Upper lobe of left lung (tissue), 6 donors: ENCODE data around the gene SECTM1. TPM values are rescaled to one million over a fixed set of nuclear protein-coding genes. Genes with fewer than 3 reads are reported as not detected.

Source experiments
- ATAC-seq, 2 donors: fragments of 200-7000 bp; cut with Tn5 transposase; one replicate each; pipeline ENCODE4 v1.9.1; 2022; ENCODE audit warnings: mild to moderate bottlenecking in 2 of 2, moderate library complexity in 2 of 2; ENCODE audit not compliant: low FRiP score in 2 of 2
- DNase-seq, 2 donors: peaks; one replicate each; pipeline ENCODE4 v3.0.0-alpha.2; 2019 to 2020
- H3K27ac ChIP-seq, 4 donors: fragments of 200-600 bp; sonication (generic); one replicate each; pipeline ENCODE4 v1.5.1; 2016 to 2019
- H3K27me3 ChIP-seq, 4 donors: fragments of 200-600 bp; sonication (generic); one replicate each; pipeline ENCODE4 v1.5.1; 2017 to 2019
- H3K36me3 ChIP-seq, 4 donors: fragments of 200-600 bp; sonication (generic); one replicate each; pipeline ENCODE4 v1.5.1; 2016 to 2019
- H3K4me1 ChIP-seq, 4 donors: fragments of 200-600 bp; sonication (generic); one replicate each; pipeline ENCODE4 v1.5.1; 2018 to 2019
- H3K4me3 ChIP-seq, 4 donors: fragments of 200-600 bp; sonication (generic); one replicate each; pipeline ENCODE4 v1.5.1; 2017 to 2019; ENCODE audit warnings: mild to moderate bottlenecking in 2 of 4, moderate library complexity in 1 of 4
- H3K9me3 ChIP-seq, 4 donors: fragments of 200-600 bp; sonication (generic); one replicate each; pipeline ENCODE4 v1.5.1; 2018 to 2019
- EP300 ChIP-seq, 4 donors: sonication (generic); formaldehyde crosslinking; IDR thresholded peaks; one replicate each; pipeline ENCODE4 v1.5.1; 2017; ENCODE audit warnings: antibody characterized with exemption in 4 of 4, control low read depth in 2 of 4
- POLR2A ChIP-seq, 4 donors: fragments of 450-650 bp; IDR thresholded peaks; one replicate each; pipeline ENCODE4 v1.5.1; 2016 to 2017; ENCODE audit warnings: antibody characterized with exemption in 4 of 4, mild to moderate bottlenecking in 2 of 4
- POLR2AphosphoS5 ChIP-seq, 2 donors: sonication (generic); formaldehyde crosslinking; IDR thresholded peaks; one replicate each; pipeline ENCODE4 v1.5.1; 2017; ENCODE audit warnings: antibody characterized with exemption in 2 of 2
- WGBS, 2 donors: methylation state at CpG; one replicate each; pipeline ENCODE4 v1.1.5; 2017 to 2018; 5-methylcytosine and 5-hydroxymethylcytosine counted together
- total RNA-seq, 6 donors: library from RNA; depleted of rRNA in 4 of 6; stranded (reverse); fragments of >200 nt in 4 of 6; gene quantifications; one replicate each; pipeline versions ENCODE4 v1.1.0 to v1.2.1, GENCODE V29; 2016 to 2021
- TF ChIP-seq, protein P1 (sequence below), 6 experiments: fragments of 450-650 bp in 4 of 6; fragments of 200-600 bp in 2 of 6; sonication (generic) in 2 of 6; IDR thresholded peaks; one replicate each; pipeline ENCODE4 v1.5.1; 2016 to 2019; ENCODE audit warnings: antibody characterized with exemption in 6 of 6
- donor health status: DM: no; HTN: no; CAD: no; lungs with moderate emphysema.
- donor health status: DM: no; HTN: yes; CAD: no; lungs with severe emphysema.

The SECTM1 gene
- total RNA-seq, 6 donors from 2014 or later: 17.8 to 50.4 (median 36.2) TPM

DNA sequence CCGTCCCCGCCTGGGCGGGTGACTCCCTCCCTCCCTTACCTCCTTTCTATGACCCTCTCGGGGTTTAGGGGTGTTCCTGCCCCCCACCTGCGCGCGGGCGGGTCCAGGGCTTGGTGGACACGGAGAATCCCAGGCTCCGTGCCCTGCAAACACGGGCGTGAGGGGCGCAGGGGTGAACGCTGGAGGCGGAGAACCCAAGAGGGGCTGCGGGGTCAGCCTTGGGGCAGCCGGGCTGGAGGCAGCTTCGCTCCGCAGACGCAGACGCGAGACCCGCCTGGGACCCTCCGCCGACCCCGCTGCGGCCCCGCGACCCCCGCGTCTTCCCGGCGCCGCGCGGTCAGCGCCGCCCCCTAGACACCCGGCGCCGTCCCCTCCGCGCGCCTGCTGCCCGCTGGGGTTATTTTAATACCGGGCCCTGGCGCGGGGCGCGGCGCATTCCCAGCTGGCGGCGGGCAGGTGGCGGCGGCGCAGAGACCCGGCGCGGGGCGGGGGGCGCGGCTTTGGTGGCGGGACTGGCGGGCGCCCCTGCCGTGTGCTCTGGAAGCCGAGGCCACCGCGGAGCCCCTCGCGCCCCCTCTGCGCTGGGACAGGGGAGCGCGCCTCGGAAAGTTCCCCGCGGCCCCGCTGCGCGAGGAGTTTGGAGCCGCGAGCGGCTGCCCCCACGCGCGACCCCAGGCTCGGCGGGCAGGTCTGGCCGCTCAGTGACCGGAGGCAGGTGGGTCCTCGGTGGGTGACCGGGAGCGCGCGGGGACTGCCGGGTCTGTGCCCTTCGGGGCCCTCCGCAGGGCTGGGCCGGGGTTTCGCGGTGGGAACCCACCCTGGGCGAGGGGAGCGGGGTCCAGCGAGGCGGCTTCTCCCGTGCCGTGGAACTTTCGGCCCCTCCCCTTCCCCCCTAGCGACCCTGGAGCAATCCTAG is 38.0 kb upstream of the SECTM1 start, which contains the start of gene UTS2R:
Gene UTS2R, plus strand, starts transcription at position 433 of the 916 bp plus-strand sequence. CDS start 2,560 bp downstream, outside the sequence.
- Histone ChIP-seq H3K27ac (no peak within 1 kb of the TSS), H3K27me3 (peaks cover 0 to 47% (median 27%) of the 10 kb centered on the region in 4 donors)
- ATAC-seq: no peak

GRCh38 chr17:82370471-82371332 is 37.1 kb upstream of the SECTM1 start:
- TF ChIP-seq EP300 (IDR thresholded peaks at IDR 0.05): no peak
- no peak for TF ChIP-seq POLR2AphosphoS5 (IDR thresholded peaks at IDR 0.05)
- TF ChIP-seq, protein P1, sequence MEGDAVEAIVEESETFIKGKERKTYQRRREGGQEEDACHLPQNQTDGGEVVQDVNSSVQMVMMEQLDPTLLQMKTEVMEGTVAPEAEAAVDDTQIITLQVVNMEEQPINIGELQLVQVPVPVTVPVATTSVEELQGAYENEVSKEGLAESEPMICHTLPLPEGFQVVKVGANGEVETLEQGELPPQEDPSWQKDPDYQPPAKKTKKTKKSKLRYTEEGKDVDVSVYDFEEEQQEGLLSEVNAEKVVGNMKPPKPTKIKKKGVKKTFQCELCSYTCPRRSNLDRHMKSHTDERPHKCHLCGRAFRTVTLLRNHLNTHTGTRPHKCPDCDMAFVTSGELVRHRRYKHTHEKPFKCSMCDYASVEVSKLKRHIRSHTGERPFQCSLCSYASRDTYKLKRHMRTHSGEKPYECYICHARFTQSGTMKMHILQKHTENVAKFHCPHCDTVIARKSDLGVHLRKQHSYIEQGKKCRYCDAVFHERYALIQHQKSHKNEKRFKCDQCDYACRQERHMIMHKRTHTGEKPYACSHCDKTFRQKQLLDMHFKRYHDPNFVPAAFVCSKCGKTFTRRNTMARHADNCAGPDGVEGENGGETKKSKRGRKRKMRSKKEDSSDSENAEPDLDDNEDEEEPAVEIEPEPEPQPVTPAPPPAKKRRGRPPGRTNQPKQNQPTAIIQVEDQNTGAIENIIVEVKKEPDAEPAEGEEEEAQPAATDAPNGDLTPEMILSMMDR (IDR thresholded peaks at IDR 0.05): no peak
- no peak for TF ChIP-seq POLR2A (IDR thresholded peaks at IDR 0.05)
- DNase-seq (peak in 1 of 2 donors; percentile 80), ATAC-seq (peak in 1 of 2 donors; percentile 33)
- Histone ChIP-seq H3K27ac (no peak overlapping the region), H3K9me3 (no peaks in the 10 kb centered on the region), H3K4me3 (peak overlapping the region; percentile 10 to 33 (median 24)), H3K4me1 (peaks cover 17 to 32% (median 22%) of the 10 kb centered on the region in 4 donors), H3K27me3 (peaks cover 0 to 47% (median 27%) of the 10 kb centered on the region in 4 donors), H3K36me3 (no peaks in the 10 kb centered on the region)
- WGBS, 2 donors: 35 to 40% methylated on average over 26 to 38 of the region's 38 CpGs

More for the DNA sequence above, 38.0 kb upstream of the SECTM1 start, which contains the start of gene UTS2R:
- 4% methylated on average over 77 of the region's 109 CpGs; no CpG with 5 or more reads in 1 of the 2 donors for WGBS, 2 donors
- peak in 1 of 2 donors; percentile 83 for DNase-seq
- peaks cover 17 to 32% (median 22%) of the 10 kb centered on the region in 4 donors for H3K4me1 ChIP-seq
- no peaks in the 10 kb centered on the region for H3K36me3 ChIP-seq
- H3K9me3 ChIP-seq: no peaks in the 10 kb centered on the region
- H3K4me3 ChIP-seq: peak within 1 kb of the TSS; percentile 10 to 33 (median 24)
- TF ChIP-seq POLR2AphosphoS5 (IDR thresholded peaks at IDR 0.05) (no peak), POLR2A (IDR thresholded peaks at IDR 0.05) (no peak), EP300 (IDR thresholded peaks at IDR 0.05) (no peak)
- TF ChIP-seq, protein P1 (IDR thresholded peaks at IDR 0.05): no peak

- TF ChIP-seq POLR2A (IDR thresholded peaks at IDR 0.05) (no peak), POLR2AphosphoS5 (IDR thresholded peaks at IDR 0.05) (no peak), EP300 (IDR thresholded peaks at IDR 0.05) (no peak)
- TF ChIP-seq, protein P1 (IDR thresholded peaks at IDR 0.05): no peak
- 86 to 92% methylated on average over 7 of the region's 7 CpGs for WGBS, 2 donors
- H3K4me3 ChIP-seq: no peak overlapping the region
- ATAC-seq (no peak), DNase-seq (no peak)
- no peaks in the 10 kb centered on the region for H3K36me3 ChIP-seq
- no peaks in the 10 kb centered on the region for H3K9me3 ChIP-seq
- peaks cover 0 to 32% (median 19%) of the 10 kb centered on the region in 4 donors for H3K27me3 ChIP-seq
- no peak overlapping the region for H3K27ac ChIP-seq
- peaks cover 17 to 27% (median 22%) of the 10 kb centered on the region in 4 donors for H3K4me1 ChIP-seq
These were observed 35.6 kb upstream of the SECTM1 start for GRCh38 chr17:82369211-82369610.

DNA sequence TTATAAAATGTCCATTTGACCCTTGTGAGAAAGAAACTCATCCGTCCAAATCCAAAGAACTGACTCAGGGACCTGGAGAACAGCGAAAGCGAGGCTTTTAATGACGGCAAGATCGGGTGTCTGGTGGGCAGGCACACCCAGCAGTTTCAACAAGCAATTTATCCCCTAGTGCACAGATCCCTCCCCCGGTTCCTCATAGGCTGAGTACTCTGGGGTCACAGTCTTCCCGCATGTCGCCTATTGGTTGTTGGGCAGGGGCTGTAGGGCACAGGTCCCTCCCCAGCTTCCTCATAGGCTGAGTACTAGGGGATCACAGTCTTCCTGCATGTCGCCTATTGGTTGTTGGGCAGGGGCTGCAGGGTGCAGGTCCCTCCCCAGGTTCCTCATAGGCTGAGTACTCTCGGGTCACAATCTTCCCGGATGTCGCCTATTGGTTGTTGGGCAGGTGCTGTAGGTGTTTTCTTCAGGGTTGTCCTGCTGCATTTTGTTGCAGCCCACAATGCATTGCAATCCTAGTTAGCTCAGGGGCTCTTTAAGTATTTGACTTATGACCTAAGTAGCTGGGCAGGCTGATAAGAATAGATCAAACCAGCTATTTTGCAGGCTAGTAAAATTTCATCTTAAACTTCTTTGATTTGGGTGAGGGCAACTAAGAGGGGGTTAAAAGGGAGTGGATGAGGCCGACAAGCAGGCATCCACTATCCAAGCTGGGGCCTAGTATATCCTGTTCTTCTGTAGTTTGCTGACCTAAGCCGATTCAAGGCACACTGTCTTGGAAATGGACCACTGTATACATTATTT is 34.4 kb upstream of the SECTM1 start:
- TF ChIP-seq EP300 (IDR thresholded peaks at IDR 0.05) (no peak), POLR2A (IDR thresholded peaks at IDR 0.05) (no peak), POLR2AphosphoS5 (IDR thresholded peaks at IDR 0.05) (no peak)
- TF ChIP-seq, protein P1 (IDR thresholded peaks at IDR 0.05): no peak
- 85 to 87% methylated on average over 14 of the region's 14 CpGs for WGBS, 2 donors
- no peak overlapping the region for H3K27ac ChIP-seq
- no peak overlapping the region for H3K4me3 ChIP-seq
- H3K27me3 ChIP-seq: peaks cover 0 to 29% (median 19%) of the 10 kb centered on the region in 4 donors
- H3K36me3 ChIP-seq: no peaks in the 10 kb centered on the region
- DNase-seq (no peak), ATAC-seq (no peak)
- no peaks in the 10 kb centered on the region for H3K9me3 ChIP-seq
- H3K4me1 ChIP-seq: peaks cover 17 to 27% (median 22%) of the 10 kb centered on the region in 4 donors
